Endodermal cell (in vitro differentiated cells): ENCODE data around the gene SARS1. TPM values are rescaled to one million over a fixed set of nuclear protein-coding genes. Genes with fewer than 3 reads are reported as not detected.

ENCODE experiments used
- DNase-seq: peaks from one replicate; pipeline ENCODE4 v3.0.0-alpha.2; 2017
- H3K27ac ChIP-seq: 2 replicates; pipeline ENCODE4 v1.5.1; 2013; ENCODE audit warnings: mild to moderate bottlenecking, low read depth, low read length, moderate library complexity
- H3K27me3 ChIP-seq: 2 replicates; pipeline ENCODE4 v1.6.1; 2013; ENCODE audit warnings: mild to moderate bottlenecking, low read length, moderate library complexity; ENCODE audit not compliant: insufficient read depth, control insufficient read depth, poor library complexity, severe bottlenecking
- H3K36me3 ChIP-seq: 2 replicates; pipeline ENCODE4 v1.7.0; 2013; ENCODE audit warnings: mild to moderate bottlenecking, low read length, moderate library complexity; ENCODE audit not compliant: control insufficient read depth, insufficient read depth
- H3K4me1 ChIP-seq: one replicate; pipeline ENCODE4 v1.7.0; 2013; ENCODE audit warnings: low read length; ENCODE audit not compliant: control insufficient read depth, insufficient read depth
- H3K4me3 ChIP-seq: 2 replicates; pipeline ENCODE4 v1.5.1; 2013; ENCODE audit warnings: mild to moderate bottlenecking, low read length, moderate library complexity
- H3K9ac ChIP-seq: 2 replicates; pipeline ENCODE4 v1.6.1; 2013; ENCODE audit warnings: mild to moderate bottlenecking, low read length, moderate library complexity; ENCODE audit not compliant: poor library complexity, severe bottlenecking; ENCODE audit errors: extremely low read depth
- H3K9me3 ChIP-seq: 2 replicates; pipeline ENCODE4 v1.6.1; 2013; ENCODE audit warnings: mild to moderate bottlenecking, low read length, moderate library complexity; ENCODE audit not compliant: control insufficient read depth
- H3K27ac Mint-ChIP-seq: 2 replicates; pipeline ENCODE4 v1.8.0; 2020; ENCODE audit warnings: mixed read lengths
- H3K27me3 Mint-ChIP-seq: 2 replicates; pipeline ENCODE4 v1.8.0; 2021; ENCODE audit warnings: mild to moderate bottlenecking, mixed read lengths; ENCODE audit not compliant: insufficient read depth
- H3K36me3 Mint-ChIP-seq: 2 replicates; pipeline ENCODE4 v1.8.0; 2020; ENCODE audit warnings: low read depth, mixed read lengths
- H3K4me1 Mint-ChIP-seq: 2 replicates; pipeline ENCODE4 v1.8.0; 2020; ENCODE audit warnings: mixed read lengths
- H3K4me3 Mint-ChIP-seq: 2 replicates; pipeline ENCODE4 v1.8.0; 2020; ENCODE audit warnings: mild to moderate bottlenecking, moderate library complexity, mixed read lengths
- H3K9me3 Mint-ChIP-seq: 2 replicates; pipeline ENCODE4 v1.8.0; 2020; ENCODE audit warnings: mild to moderate bottlenecking, mixed read lengths
- WGBS, 2 experiments: methylation state at CpG; one replicate each; pipeline versions ENCODE4 v1.1.5 to v1.1.7; 2013; ENCODE audit warnings: missing lambda C conversion rate in 2 of 2, mixed read lengths in 1 of 2; ENCODE audit not compliant: insufficient coverage in 1 of 2, insufficient read length in 1 of 2; 5-methylcytosine and 5-hydroxymethylcytosine counted together
- total RNA-seq, 2 donors: library from RNA; stranded (reverse); fragmentation: NEBNext Ultra II Directional in 1 of 2; extraction: Animal tissue kit (Norgen Biotek cat#: 25700) in 1 of 2; gene quantifications; 2 replicates in 1 of 2; 3 replicates in 1 of 2; pipeline ENCODE4 v1.2.1, GENCODE V29; 2021
- TF ChIP-seq, protein P1 (sequence below): fragments of 200-600 bp; sonication (generic); conservative IDR thresholded peaks from 2 replicates; pipeline ENCODE4 v1.5.0; 2021; ENCODE audit warnings: antibody characterized with exemption, mild to moderate bottlenecking

The SARS1 gene
- total RNA-seq, 2 donors from 2014 or later = 100 to 101 TPM

DNA sequence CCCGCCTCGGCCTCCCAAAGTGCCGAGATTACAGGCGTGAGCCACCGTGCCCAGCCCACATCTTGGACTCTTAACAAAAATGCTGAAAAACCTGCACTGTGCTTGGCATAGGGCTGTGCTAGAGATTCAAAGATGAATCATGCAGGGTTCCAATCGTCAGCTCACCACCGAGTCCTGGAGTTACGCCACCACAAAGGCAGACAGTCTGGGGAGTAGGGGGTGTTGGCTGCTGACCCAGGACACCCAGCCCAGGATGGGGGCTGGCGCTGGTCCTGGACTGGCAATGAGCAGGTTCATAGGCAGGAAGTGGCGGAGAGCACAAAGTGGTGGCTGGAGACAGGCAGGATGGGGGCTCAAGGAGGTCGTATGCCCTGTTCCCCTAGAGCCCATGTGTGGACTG lies 53.2 kb downstream of the SARS1 start:
- Mint-ChIP-seq H3K4me3 (no peak overlapping the region), H3K9me3 (peaks cover 1% of the 10 kb centered on the region), H3K27ac (no peak overlapping the region), H3K27me3 (no peaks in the 10 kb centered on the region), H3K36me3 (peaks cover 22% of the 10 kb centered on the region), H3K4me1 (no peaks in the 10 kb centered on the region)
- TF ChIP-seq, protein P1, sequence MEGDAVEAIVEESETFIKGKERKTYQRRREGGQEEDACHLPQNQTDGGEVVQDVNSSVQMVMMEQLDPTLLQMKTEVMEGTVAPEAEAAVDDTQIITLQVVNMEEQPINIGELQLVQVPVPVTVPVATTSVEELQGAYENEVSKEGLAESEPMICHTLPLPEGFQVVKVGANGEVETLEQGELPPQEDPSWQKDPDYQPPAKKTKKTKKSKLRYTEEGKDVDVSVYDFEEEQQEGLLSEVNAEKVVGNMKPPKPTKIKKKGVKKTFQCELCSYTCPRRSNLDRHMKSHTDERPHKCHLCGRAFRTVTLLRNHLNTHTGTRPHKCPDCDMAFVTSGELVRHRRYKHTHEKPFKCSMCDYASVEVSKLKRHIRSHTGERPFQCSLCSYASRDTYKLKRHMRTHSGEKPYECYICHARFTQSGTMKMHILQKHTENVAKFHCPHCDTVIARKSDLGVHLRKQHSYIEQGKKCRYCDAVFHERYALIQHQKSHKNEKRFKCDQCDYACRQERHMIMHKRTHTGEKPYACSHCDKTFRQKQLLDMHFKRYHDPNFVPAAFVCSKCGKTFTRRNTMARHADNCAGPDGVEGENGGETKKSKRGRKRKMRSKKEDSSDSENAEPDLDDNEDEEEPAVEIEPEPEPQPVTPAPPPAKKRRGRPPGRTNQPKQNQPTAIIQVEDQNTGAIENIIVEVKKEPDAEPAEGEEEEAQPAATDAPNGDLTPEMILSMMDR = no peak
- DNase-seq = no peak
- Histone ChIP-seq H3K4me3 (no peak overlapping the region), H3K4me1 (no peaks in the 10 kb centered on the region), H3K9ac (no peak overlapping the region), H3K27ac (no peak overlapping the region), H3K9me3 (no peaks in the 10 kb centered on the region), H3K36me3 (peaks cover 7% of the 10 kb centered on the region), H3K27me3 (no peaks in the 10 kb centered on the region)
- WGBS, 2 experiments = 92 to 98% methylated on average over 9 to 11 of the region's 11 CpGs

DNA sequence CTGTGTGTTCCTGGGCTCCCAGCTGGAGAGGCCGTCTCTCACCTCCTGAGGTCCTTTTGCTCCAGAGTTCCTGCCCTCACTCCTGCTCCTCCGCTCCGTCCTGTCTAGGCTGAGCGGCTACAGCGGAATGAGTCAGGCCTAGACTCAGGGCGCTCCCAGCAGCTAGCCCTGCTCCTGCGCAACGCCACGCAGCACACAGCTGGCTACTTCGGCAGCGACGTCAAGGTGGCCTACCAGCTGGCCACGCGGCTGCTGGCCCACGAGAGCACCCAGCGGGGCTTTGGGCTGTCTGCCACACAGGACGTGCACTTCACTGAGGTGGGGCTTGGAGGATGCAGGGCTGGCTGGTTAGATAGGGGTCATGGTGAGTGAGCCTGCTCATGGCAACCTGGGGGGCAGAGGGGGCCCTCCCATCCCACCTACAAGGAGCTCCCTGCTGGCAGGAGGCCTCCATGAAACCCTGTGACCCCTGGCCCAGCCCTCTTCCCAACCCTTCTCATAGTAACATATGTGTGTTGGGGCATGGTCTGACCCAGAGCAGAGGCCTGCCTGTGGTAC lies 54.1 kb downstream of the SARS1 start:
- Mint-ChIP-seq H3K9me3 (peaks cover 1% of the 10 kb centered on the region), H3K4me1 (no peaks in the 10 kb centered on the region), H3K36me3 (peaks cover 22% of the 10 kb centered on the region), H3K4me3 (no peak overlapping the region), H3K27me3 (no peaks in the 10 kb centered on the region), H3K27ac (peak overlapping the region; percentile 68)
- H3K9me3 ChIP-seq = no peaks in the 10 kb centered on the region
- WGBS, 2 experiments = 97% methylated on average over 10 to 17 of the region's 17 CpGs
- DNase-seq = no peak
- H3K9ac ChIP-seq = no peak overlapping the region
- no peaks in the 10 kb centered on the region for H3K4me1 ChIP-seq
- TF ChIP-seq, protein P1 = no peak
- H3K4me3 ChIP-seq = no peak overlapping the region
- H3K27ac ChIP-seq = no peak overlapping the region
- no peaks in the 10 kb centered on the region for H3K27me3 ChIP-seq
- H3K36me3 ChIP-seq = peaks cover 7% of the 10 kb centered on the region

DNA sequence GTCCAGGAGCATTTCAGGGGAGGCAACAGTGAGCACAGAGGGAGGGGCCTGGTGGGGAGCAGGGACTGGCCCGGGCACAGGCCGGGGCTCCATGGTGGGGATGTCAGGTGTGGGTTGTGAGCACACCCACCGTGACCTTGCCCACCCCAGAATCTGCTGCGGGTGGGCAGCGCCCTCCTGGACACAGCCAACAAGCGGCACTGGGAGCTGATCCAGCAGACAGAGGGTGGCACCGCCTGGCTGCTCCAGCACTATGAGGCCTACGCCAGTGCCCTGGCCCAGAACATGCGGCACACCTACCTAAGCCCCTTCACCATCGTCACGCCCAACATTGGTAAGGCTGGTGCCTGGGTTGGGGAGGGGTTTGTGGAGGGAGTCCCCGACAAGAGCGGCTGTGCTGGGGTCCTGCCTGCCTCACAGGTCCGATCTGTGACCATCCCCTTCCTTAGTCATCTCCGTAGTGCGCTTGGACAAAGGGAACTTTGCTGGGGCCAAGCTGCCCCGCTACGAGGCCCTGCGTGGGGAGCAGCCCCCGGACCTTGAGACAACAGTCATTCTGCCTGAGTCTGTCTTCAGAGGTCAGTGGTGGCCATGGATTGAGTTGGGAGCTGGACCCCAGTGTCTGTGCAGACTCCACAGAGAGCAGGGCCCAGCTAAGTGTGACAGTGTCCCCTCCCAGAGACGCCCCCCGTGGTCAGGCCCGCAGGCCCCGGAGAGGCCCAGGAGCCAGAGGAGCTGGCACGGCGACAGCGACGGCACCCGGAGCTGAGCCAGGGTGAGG lies 54.9 kb downstream of the SARS1 start:
- Histone ChIP-seq H3K9ac (no peak overlapping the region), H3K27me3 (no peaks in the 10 kb centered on the region), H3K36me3 (peaks cover 7% of the 10 kb centered on the region), H3K4me1 (no peaks in the 10 kb centered on the region), H3K4me3 (no peak overlapping the region), H3K9me3 (no peaks in the 10 kb centered on the region), H3K27ac (no peak overlapping the region)
- no peak overlapping the region for H3K4me3 Mint-ChIP-seq
- H3K27ac Mint-ChIP-seq = no peak overlapping the region
- H3K9me3 Mint-ChIP-seq = peaks cover 1% of the 10 kb centered on the region
- H3K4me1 Mint-ChIP-seq = no peaks in the 10 kb centered on the region
- peaks cover 22% of the 10 kb centered on the region for H3K36me3 Mint-ChIP-seq
- 95 to 97% methylated on average over 16 to 29 of the region's 29 CpGs for WGBS, 2 experiments
- H3K27me3 Mint-ChIP-seq = no peaks in the 10 kb centered on the region
- TF ChIP-seq, protein P1 = no peak
- no peak for DNase-seq
